H1 (cell line): ENCODE data around the gene TMEM108. TPM values are rescaled to one million over a fixed set of nuclear protein-coding genes. Genes with fewer than 3 reads are reported as not detected.

ENCODE experiments used
- CTCF ChIA-PET: fragments of 300-600 bp; sonication (Branson Sonifier 250); formaldehyde crosslinking; loops from one replicate; lab custom pipeline; 2021; ENCODE audit not compliant: partially characterized antibody; lab: Charles Lee
- POLR2A ChIA-PET: fragments of 300-600 bp; sonication (Branson Sonifier 250); formaldehyde crosslinking; loops from one replicate; lab custom pipeline; 2021; ENCODE audit warnings: inconsistent platforms; ENCODE audit not compliant: partially characterized antibody; lab: Charles Lee
- DNase-seq, 2 experiments: peaks; one replicate each; pipeline versions ENCODE4 v3.0.0 to v3.0.0-alpha.2; 2010 to 2022; ENCODE audit warnings: low spot score in 2 of 2, low read depth in 1 of 2, mixed read lengths in 1 of 2
- FAIRE-seq: peaks from 2 replicates; lab custom pipeline; 2011; peaks lifted over from hg19 to GRCh38; lab: Jason Lieb, UNC
- H2AFZ ChIP-seq: 2 replicates; pipeline ENCODE4 v1.8.1; 2012; ENCODE audit warnings: low read length, inconsistent platforms
- H2AK5ac ChIP-seq: 2 replicates; pipeline ENCODE4 v1.6.1; 2013; ENCODE audit warnings: low read depth, low read length
- H2BK120ac ChIP-seq: replicated peaks from 2 replicates; pipeline ENCODE3; 2013; ENCODE audit warnings: low read depth, low read length, inconsistent platforms
- H2BK12ac ChIP-seq: 2 replicates; pipeline ENCODE4 v1.6.1; 2013; ENCODE audit warnings: low read depth, low read length
- H2BK15ac ChIP-seq: 2 replicates; pipeline ENCODE4 v1.6.1; 2013; ENCODE audit warnings: low read length
- H2BK20ac ChIP-seq: 2 replicates; pipeline ENCODE4 v1.6.1; 2013; ENCODE audit warnings: low read length
- H2BK5ac ChIP-seq: 2 replicates; pipeline ENCODE4 v1.6.1; 2013; ENCODE audit warnings: low read depth, low read length
- H3K14ac ChIP-seq: 2 replicates; pipeline ENCODE4 v1.6.1; 2013; ENCODE audit warnings: inconsistent platforms; ENCODE audit not compliant: insufficient read length
- H3K18ac ChIP-seq: 2 replicates; pipeline ENCODE4 v1.6.1; 2013; ENCODE audit warnings: low read length; ENCODE audit errors: extremely low read depth
- H3K23ac ChIP-seq: 2 replicates; pipeline ENCODE4 v1.6.1; 2013; ENCODE audit warnings: inconsistent platforms; ENCODE audit not compliant: insufficient read length
- H3K23me2 ChIP-seq: 2 replicates; pipeline ENCODE4 v1.6.1; 2013; ENCODE audit warnings: low read depth, low read length
- H3K27ac ChIP-seq: 2 replicates; pipeline ENCODE4 v1.6.1; 2011; ENCODE audit warnings: low read depth, low read length, inconsistent platforms
- H3K27me3 ChIP-seq, 4 experiments: replicated peaks in 1 of 4; 1 replicate in 1 of 4; 2 replicates in 3 of 4; pipeline versions ENCODE4 v1.6.1 to v1.8.1; 2011 to 2013; ENCODE audit warnings: low read length in 3 of 4, mild to moderate bottlenecking in 3 of 4, inconsistent platforms in 2 of 4, mixed read lengths in 2 of 4, moderate library complexity in 1 of 4; ENCODE audit not compliant: control insufficient read depth in 3 of 4, insufficient read depth in 3 of 4; ENCODE audit errors: extremely low read depth in 1 of 4
- H3K36me3 ChIP-seq, 4 experiments: 2 replicates each; pipeline versions ENCODE4 v1.6.1 to v1.8.1; 2011 to 2013; ENCODE audit warnings: mild to moderate bottlenecking in 4 of 4, low read length in 3 of 4, moderate library complexity in 2 of 4, control low read depth in 1 of 4, inconsistent platforms in 1 of 4; ENCODE audit not compliant: insufficient read depth in 4 of 4, control insufficient read depth in 2 of 4
- H3K4ac ChIP-seq: replicated peaks from 2 replicates; pipeline ENCODE3; 2013; ENCODE audit warnings: low read length, low read depth, mixed read lengths, inconsistent platforms; ENCODE audit not compliant: insufficient read length
- H3K4me1 ChIP-seq, 4 experiments: replicated peaks in 1 of 4; 1 replicate in 1 of 4; 2 replicates in 3 of 4; pipeline versions ENCODE4 v1.6.1 to v1.8.1; 2011 to 2013; ENCODE audit warnings: low read length in 3 of 4, inconsistent platforms in 2 of 4, mixed read lengths in 1 of 4; ENCODE audit not compliant: insufficient read depth in 4 of 4, control insufficient read depth in 3 of 4
- H3K4me2 ChIP-seq, 2 experiments: 2 replicates each; pipeline versions ENCODE4 v1.6.1 to v1.8.1; 2011 to 2013; ENCODE audit warnings: low read depth in 2 of 2, low read length in 2 of 2, control low read depth in 1 of 2, inconsistent platforms in 1 of 2, mild to moderate bottlenecking in 1 of 2; ENCODE audit not compliant: insufficient read depth in 1 of 2
- H3K4me3 ChIP-seq, 4 experiments: fragments of 200-600, 300-600 bp in 1 of 4; sonication (generic), shearing (Covaris generic), sonication (Bioruptor Twin) in 1 of 4; 2 replicates each; pipeline versions ENCODE4 v1.5.1 to v1.8.1; 2011 to 2016; ENCODE audit warnings: low read length in 4 of 4, low read depth in 3 of 4, control low read depth in 2 of 4, inconsistent platforms in 2 of 4, mild to moderate bottlenecking in 2 of 4, mixed read lengths in 1 of 4, moderate library complexity in 1 of 4; ENCODE audit not compliant: insufficient read depth in 2 of 4; ENCODE audit errors: extremely low read depth in 1 of 4
- H3K56ac ChIP-seq: replicated peaks from 2 replicates; pipeline ENCODE3; 2013; ENCODE audit warnings: low read depth, mild to moderate bottlenecking, mixed read lengths, low read length, inconsistent platforms; ENCODE audit not compliant: insufficient read length
- H3K79me1 ChIP-seq: 2 replicates; pipeline ENCODE4 v1.6.1; 2013; ENCODE audit warnings: low read depth, low read length, control low read depth
- H3K79me2 ChIP-seq, 2 experiments: 2 replicates each; pipeline versions ENCODE4 v1.6.1 to v1.8.1; 2012 to 2013; ENCODE audit warnings: low read length in 2 of 2, mild to moderate bottlenecking in 2 of 2, inconsistent platforms in 1 of 2; ENCODE audit not compliant: insufficient read depth in 2 of 2, control insufficient read depth in 1 of 2
- H3K9ac ChIP-seq, 4 experiments: replicated peaks in 1 of 4; 1 replicate in 1 of 4; 2 replicates in 3 of 4; pipeline versions ENCODE4 v1.6.1 to v1.8.1; 2011 to 2013; ENCODE audit warnings: low read depth in 3 of 4, low read length in 3 of 4, control low read depth in 2 of 4, mild to moderate bottlenecking in 2 of 4, moderate library complexity in 2 of 4, inconsistent platforms in 1 of 4; ENCODE audit errors: extremely low read depth in 1 of 4
- H3K9me3 ChIP-seq, 2 experiments: 2 replicates each; pipeline versions ENCODE4 v1.6.1 to v1.8.1; 2012 to 2013; ENCODE audit warnings: mild to moderate bottlenecking in 2 of 2, moderate library complexity in 2 of 2, control low read depth in 1 of 2, inconsistent platforms in 1 of 2, low read depth in 1 of 2, low read length in 1 of 2, mixed read lengths in 1 of 2; ENCODE audit not compliant: insufficient read depth in 2 of 2
- H4K20me1 ChIP-seq, 2 experiments: replicated peaks in 1 of 2; 2 replicates each; pipeline versions ENCODE3 to v1.8.1; 2011 to 2013; ENCODE audit warnings: inconsistent platforms in 2 of 2, low read length in 2 of 2, mild to moderate bottlenecking in 1 of 2; ENCODE audit not compliant: insufficient read depth in 2 of 2, control insufficient read depth in 1 of 2
- H4K5ac ChIP-seq: 2 replicates; pipeline ENCODE4 v1.6.1; 2013; ENCODE audit warnings: low read length, low read depth, mixed read lengths, inconsistent platforms; ENCODE audit not compliant: insufficient read length
- H4K8ac ChIP-seq: 2 replicates; pipeline ENCODE4 v1.8.0; 2013; ENCODE audit warnings: mild to moderate bottlenecking, moderate library complexity, low read length, inconsistent platforms; ENCODE audit not compliant: insufficient read depth; ENCODE audit errors: extremely low read depth
- H4K91ac ChIP-seq: replicated peaks from 2 replicates; pipeline ENCODE3; 2013; ENCODE audit warnings: low read length, mixed read lengths, inconsistent platforms; ENCODE audit not compliant: insufficient read length
- HDAC6 ChIP-seq: IDR thresholded peaks from one replicate; pipeline ENCODE4 v1.7.1; 2012; ENCODE audit warnings: low read depth, mild to moderate bottlenecking, inconsistent platforms, low read length, moderate library complexity
- WGBS, 2 experiments: shearing (Covaris generic) in 1 of 2; methylation state at CpG; one replicate each; pipeline versions ENCODE4 v1.1.6 to v1.1.7; 2013 to 2015; ENCODE audit warnings: low lambda C conversion rate in 2 of 2, mixed read lengths in 2 of 2, inconsistent platforms in 1 of 2, low coverage in 1 of 2, missing lambda C conversion rate in 1 of 2; ENCODE audit not compliant: insufficient replicate concordance in 2 of 2, insufficient coverage in 1 of 2, insufficient read length in 1 of 2; ENCODE audit errors: extremely low coverage in 1 of 2, missing lambda C conversion rate in 1 of 2; 5-methylcytosine and 5-hydroxymethylcytosine counted together
- polyA plus RNA-seq, 7 experiments: library from polyadenylated mRNA; depleted of rRNA in 3 of 7; stranded (reverse) in 5 of 7; unstranded in 2 of 7; fragments of >200 nt in 5 of 7; fragments of 200-250 nt in 2 of 7; gene quantifications; 1 replicate in 5 of 7; 2 replicates in 1 of 7; 4 replicates in 1 of 7; pipeline versions ENCODE4 v1.2.1 to v1.2.3, GENCODE V29; 2011 to 2013; ENCODE audit warnings: missing spikeins in 2 of 7, mixed read lengths in 2 of 7
- total RNA-seq: library from RNA; stranded (reverse); fragmentation: NEBNext Ultra II Directional; extraction: Animal tissue kit (Norgen Biotek cat#: 25700); gene quantifications from 2 replicates; pipeline ENCODE4 v1.2.1, GENCODE V29; 2021

The TMEM108 gene
- total and polyA plus RNA-seq, 2 of the 8 experiments (the other 6 are each of a cell fraction or from before 2014, with no cell fraction given) = 14.3 to 16.2 TPM

DNA sequence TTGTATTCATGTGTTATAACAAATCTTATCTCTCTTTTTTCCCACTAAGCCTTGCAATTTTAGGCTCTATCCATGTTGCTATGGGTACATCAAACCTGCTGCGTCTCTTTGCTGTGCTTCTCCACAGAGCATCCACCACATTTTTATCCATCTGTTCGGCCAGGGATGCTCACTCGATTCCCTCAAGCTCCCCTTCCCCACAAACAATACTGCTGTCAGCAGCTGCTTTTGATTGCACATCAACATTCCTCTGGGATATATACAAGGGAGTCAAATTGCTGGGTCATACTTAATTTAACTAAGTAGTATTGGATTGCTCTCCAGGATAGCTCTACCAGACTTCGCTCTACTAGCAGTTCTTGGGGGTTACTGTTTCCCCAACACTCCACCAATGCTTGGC lies 36.8 kb downstream of the TMEM108 start:
- H3K4me1 ChIP-seq = no peaks in the 10 kb centered on the region
- H3K27me3 ChIP-seq = no peaks in the 10 kb centered on the region
- no peak overlapping the region for H3K23ac ChIP-seq
- H2BK20ac ChIP-seq = no peak overlapping the region
- no peak overlapping the region for H3K4ac ChIP-seq
- no peak overlapping the region for H3K4me2 ChIP-seq
- H3K56ac ChIP-seq = no peak overlapping the region
- ChIA-PET CTCF (interaction anchor here (1.2 kb wide), 1 partner anchor 193 kb away, joined by 5 read pairs; no protein-coding TSS in a partner anchor), POLR2A (no interaction called here)
- no peak overlapping the region for H4K8ac ChIP-seq
- no peak overlapping the region for H2AFZ ChIP-seq
- H3K18ac ChIP-seq = no peak overlapping the region
- H3K79me1 ChIP-seq = peaks cover 6% of the 10 kb centered on the region
- H3K9ac ChIP-seq = no peak overlapping the region
- no peaks in the 10 kb centered on the region for H4K20me1 ChIP-seq
- no peak overlapping the region for H2BK15ac ChIP-seq
- H2BK5ac ChIP-seq = no peak overlapping the region
- DNase-seq (no peak), FAIRE-seq (no peak)
- no peak overlapping the region for H2AK5ac ChIP-seq
- H3K9me3 ChIP-seq = no peaks in the 10 kb centered on the region; a peak in 1 of 4 replicates
- H3K27ac ChIP-seq = no peak overlapping the region
- no peak overlapping the region for H2BK12ac ChIP-seq
- no peak overlapping the region for H4K91ac ChIP-seq
- H3K79me2 ChIP-seq = no peaks in the 10 kb centered on the region
- H3K4me3 ChIP-seq = no peak overlapping the region
- no peak overlapping the region for H3K14ac ChIP-seq
- 89% methylated on average over 4 of the region's 4 CpGs; no CpG with 5 or more reads in 1 of the 2 experiments for WGBS, 2 experiments
- H3K36me3 ChIP-seq = no peaks in the 10 kb centered on the region; a peak in 1 of 8 replicates
- H4K5ac ChIP-seq = no peak overlapping the region
- H2BK120ac ChIP-seq = no peak overlapping the region
- H3K23me2 ChIP-seq = no peaks in the 10 kb centered on the region; the same call in 1 of the 2 replicates
- no peak for TF ChIP-seq HDAC6
